SK-N-SH treated with all-trans-retinoic acid at 6 μM for 48 hours (cell line): Measurements from ENCODE around the gene LRBA.
"Not testable (repeated sequence)": the region's sequence is repeated elsewhere in the genome, so short reads cannot be mapped to it uniquely, and the experiment has no call there.

Experiments used
- ATAC-seq: fragments of 200-7000 bp; cut with Tn5 transposase; 3 replicates; pipeline ENCODE4 v1.9.1; 2020; ENCODE audit warnings: mild to moderate bottlenecking, moderate library complexity
- ARNTL ChIP-seq: fragments of 450-650 bp; formaldehyde crosslinking; IDR thresholded peaks from 2 replicates; pipeline ENCODE4 v1.5.0; 2020; ENCODE audit warnings: low read depth, mild to moderate bottlenecking, moderate library complexity, borderline replicate concordance
- BACH2 ChIP-seq: fragments of 250-450 bp; sonication (Bioruptor Pico); IDR thresholded peaks from 2 replicates; pipeline ENCODE4 v1.9.0; 2021; ENCODE audit warnings: mild to moderate bottlenecking, borderline replicate concordance
- CSDC2 ChIP-seq: fragments of 250-450 bp; sonication (Bioruptor Pico); IDR thresholded peaks from 2 replicates; pipeline ENCODE4 v1.5.0; 2020; ENCODE audit warnings: mild to moderate bottlenecking, moderate library complexity
- ESRRG ChIP-seq: fragments of 250-450 bp; sonication (Bioruptor Pico); IDR thresholded peaks from 2 replicates; pipeline ENCODE4 v1.6.1; 2021; ENCODE audit warnings: mild to moderate bottlenecking
- GLIS3 ChIP-seq: fragments of 250-450 bp; sonication (Bioruptor Pico); IDR thresholded peaks from 2 replicates; pipeline ENCODE4 v1.5.0; 2020; ENCODE audit warnings: mild to moderate bottlenecking, moderate library complexity
- ISL1 ChIP-seq: fragments of 250-450 bp; sonication (Bioruptor Pico); IDR thresholded peaks from 2 replicates; pipeline ENCODE4 v2.1.2; 2022; ENCODE audit warnings: mild to moderate bottlenecking, moderate library complexity
- OSR1 ChIP-seq: fragments of 250-450 bp; sonication (Bioruptor Pico); IDR thresholded peaks from 2 replicates; pipeline ENCODE4 v1.8.0; 2022; ENCODE audit warnings: moderate library complexity, mild to moderate bottlenecking, inconsistent platforms
- PPARA ChIP-seq: fragments of 250-450 bp; sonication (Bioruptor Pico); IDR thresholded peaks from 2 replicates; pipeline ENCODE4 v1.5.0; 2020; ENCODE audit warnings: mild to moderate bottlenecking, borderline replicate concordance
- RARB ChIP-seq: fragments of 250-450 bp; sonication (Bioruptor Pico); IDR thresholded peaks from 2 replicates; pipeline ENCODE4 v1.8.0; 2021; ENCODE audit warnings: mild to moderate bottlenecking, moderate library complexity
- SNAI2 ChIP-seq: fragments of 250-450 bp; sonication (Bioruptor Pico); IDR thresholded peaks from 2 replicates; pipeline ENCODE4 v1.5.0; 2020; ENCODE audit warnings: mild to moderate bottlenecking, moderate library complexity
- TCF4 ChIP-seq: fragments of 250-450 bp; sonication (Bioruptor Pico); IDR thresholded peaks from 2 replicates; pipeline ENCODE4 v1.8.0; 2021; ENCODE audit warnings: mild to moderate bottlenecking, moderate library complexity, borderline replicate concordance
- TOX ChIP-seq: fragments of 250-450 bp; sonication (Bioruptor Pico); IDR thresholded peaks from 2 replicates; pipeline ENCODE4 v1.8.0; 2021; ENCODE audit warnings: mild to moderate bottlenecking, moderate library complexity, borderline replicate concordance
- ZC3H10 ChIP-seq: fragments of 250-450 bp; sonication (Bioruptor Pico); IDR thresholded peaks from 2 replicates; pipeline ENCODE4 v1.5.1; 2021; ENCODE audit warnings: mild to moderate bottlenecking, moderate library complexity
- ZFP30 ChIP-seq: fragments of 450-650 bp; formaldehyde crosslinking; IDR thresholded peaks from 2 replicates; pipeline ENCODE4 v1.5.0; 2022; ENCODE audit warnings: mild to moderate bottlenecking, moderate library complexity
- ZNF565 ChIP-seq: fragments of 450-650 bp; formaldehyde crosslinking; conservative IDR thresholded peaks from 2 replicates; pipeline ENCODE4 v1.5.0; 2020; ENCODE audit warnings: low read depth, mild to moderate bottlenecking, moderate library complexity
- ZNF8 ChIP-seq: fragments of 450-650 bp; formaldehyde crosslinking; IDR thresholded peaks from 2 replicates; pipeline ENCODE4 v1.5.0; 2020; ENCODE audit warnings: mild to moderate bottlenecking, moderate library complexity
- TF ChIP-seq, protein P1 (sequence below): fragments of 250-450 bp; sonication (Bioruptor Pico); IDR thresholded peaks from 2 replicates; pipeline ENCODE4 v1.5.0; 2020; ENCODE audit warnings: mild to moderate bottlenecking, moderate library complexity
- TF ChIP-seq, protein P2 (sequence below): fragments of 250-450 bp; sonication (Bioruptor Pico); IDR thresholded peaks from 2 replicates; pipeline ENCODE4 v1.5.1; 2021; ENCODE audit warnings: mild to moderate bottlenecking, moderate library complexity
- TF ChIP-seq, protein P3 (sequence below): fragments of 250-450 bp; sonication (Bioruptor Pico); IDR thresholded peaks from 2 replicates; pipeline ENCODE4 v1.8.0; 2021; ENCODE audit warnings: low read depth, mild to moderate bottlenecking, moderate library complexity, borderline replicate concordance
- TF ChIP-seq, protein P4 (sequence below): fragments of 250-450 bp; sonication (Bioruptor Pico); IDR thresholded peaks from 2 replicates; pipeline ENCODE4 v1.8.0; 2020; ENCODE audit warnings: mild to moderate bottlenecking, moderate library complexity, borderline replicate concordance

The LRBA gene

DNA sequence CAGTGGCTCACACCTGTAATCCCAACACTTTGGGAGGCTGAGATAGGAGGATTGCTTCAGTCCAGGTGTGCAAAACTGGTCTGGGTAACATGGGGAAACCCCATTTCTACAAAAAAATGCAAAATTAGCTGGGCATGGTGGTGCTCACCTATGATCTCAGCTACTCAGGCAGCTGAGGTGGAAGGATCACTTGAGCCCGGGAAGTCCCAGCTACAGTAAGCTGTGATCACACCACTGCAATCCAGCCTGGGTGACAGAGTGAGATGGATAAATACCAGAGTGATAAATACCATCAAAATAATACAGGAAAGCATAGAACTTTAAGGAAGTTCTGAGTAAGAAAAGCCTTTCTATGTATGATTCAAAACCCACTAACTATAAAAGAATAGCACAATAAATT, 52.8 kb downstream of the LRBA start:
- ATAC-seq, result no peak
- TF ChIP-seq CSDC2 (CRISPR knock-in tag) (no peak), TOX (CRISPR knock-in tag) (no peak), GLIS3 (CRISPR knock-in tag) (no peak), BACH2 (no peak), ZNF8 (CRISPR knock-in tag) (no peak)

DNA sequence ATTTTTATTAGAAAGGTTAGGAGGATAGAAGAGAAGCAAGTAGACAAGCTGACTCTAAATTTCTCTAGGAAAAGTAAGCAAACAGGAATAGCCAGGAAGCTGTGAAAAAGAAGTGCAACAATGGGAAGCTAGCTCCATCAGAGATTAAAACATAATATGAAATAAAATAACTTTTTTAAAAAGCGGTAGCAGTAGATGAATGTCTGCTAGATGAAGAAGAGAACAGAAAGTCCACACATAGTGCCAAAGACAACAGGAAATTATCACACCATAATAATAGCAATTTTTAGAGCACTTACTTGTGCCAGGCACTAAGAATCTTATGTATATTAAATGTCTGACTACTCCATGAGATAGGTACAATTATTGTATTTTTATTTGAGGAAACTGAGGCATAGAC, 53.5 kb downstream of the LRBA start:
- no peak for TF ChIP-seq ISL1 (CRISPR knock-in tag)
- no peak for ATAC-seq

DNA sequence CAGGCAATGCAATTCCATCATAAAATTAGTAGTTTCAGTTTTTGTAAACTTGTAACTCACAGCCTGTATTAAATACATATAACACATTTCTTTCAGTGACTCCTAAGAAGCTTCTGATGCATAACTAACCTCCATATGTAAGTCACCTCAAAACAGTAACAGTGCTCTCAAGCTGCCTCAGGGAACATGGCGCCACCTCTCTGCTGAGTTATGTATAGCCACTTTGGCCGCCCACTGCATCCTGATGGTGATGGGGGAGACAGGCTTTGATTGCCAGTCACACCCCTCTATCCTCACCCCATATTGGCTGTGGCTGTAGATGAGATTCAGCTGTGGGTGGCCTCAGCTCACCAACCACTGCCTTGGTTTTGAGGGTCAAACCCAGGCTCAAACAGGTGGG, 54.3 kb downstream of the LRBA start:
- peak; percentile 67; the same call in 2 of the 3 replicates for ATAC-seq
- no peak for TF ChIP-seq ZNF565
- no peak for TF ChIP-seq ZC3H10 (CRISPR knock-in tag)
- TF ChIP-seq, protein P1, sequence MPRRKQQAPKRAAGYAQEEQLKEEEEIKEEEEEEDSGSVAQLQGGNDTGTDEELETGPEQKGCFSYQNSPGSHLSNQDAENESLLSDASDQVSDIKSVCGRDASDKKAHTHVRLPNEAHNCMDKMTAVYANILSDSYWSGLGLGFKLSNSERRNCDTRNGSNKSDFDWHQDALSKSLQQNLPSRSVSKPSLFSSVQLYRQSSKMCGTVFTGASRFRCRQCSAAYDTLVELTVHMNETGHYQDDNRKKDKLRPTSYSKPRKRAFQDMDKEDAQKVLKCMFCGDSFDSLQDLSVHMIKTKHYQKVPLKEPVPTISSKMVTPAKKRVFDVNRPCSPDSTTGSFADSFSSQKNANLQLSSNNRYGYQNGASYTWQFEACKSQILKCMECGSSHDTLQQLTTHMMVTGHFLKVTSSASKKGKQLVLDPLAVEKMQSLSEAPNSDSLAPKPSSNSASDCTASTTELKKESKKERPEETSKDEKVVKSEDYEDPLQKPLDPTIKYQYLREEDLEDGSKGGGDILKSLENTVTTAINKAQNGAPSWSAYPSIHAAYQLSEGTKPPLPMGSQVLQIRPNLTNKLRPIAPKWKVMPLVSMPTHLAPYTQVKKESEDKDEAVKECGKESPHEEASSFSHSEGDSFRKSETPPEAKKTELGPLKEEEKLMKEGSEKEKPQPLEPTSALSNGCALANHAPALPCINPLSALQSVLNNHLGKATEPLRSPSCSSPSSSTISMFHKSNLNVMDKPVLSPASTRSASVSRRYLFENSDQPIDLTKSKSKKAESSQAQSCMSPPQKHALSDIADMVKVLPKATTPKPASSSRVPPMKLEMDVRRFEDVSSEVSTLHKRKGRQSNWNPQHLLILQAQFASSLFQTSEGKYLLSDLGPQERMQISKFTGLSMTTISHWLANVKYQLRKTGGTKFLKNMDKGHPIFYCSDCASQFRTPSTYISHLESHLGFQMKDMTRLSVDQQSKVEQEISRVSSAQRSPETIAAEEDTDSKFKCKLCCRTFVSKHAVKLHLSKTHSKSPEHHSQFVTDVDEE (CRISPR knock-in tag), result no peak
- no peak for TF ChIP-seq OSR1 (CRISPR knock-in tag)

DNA sequence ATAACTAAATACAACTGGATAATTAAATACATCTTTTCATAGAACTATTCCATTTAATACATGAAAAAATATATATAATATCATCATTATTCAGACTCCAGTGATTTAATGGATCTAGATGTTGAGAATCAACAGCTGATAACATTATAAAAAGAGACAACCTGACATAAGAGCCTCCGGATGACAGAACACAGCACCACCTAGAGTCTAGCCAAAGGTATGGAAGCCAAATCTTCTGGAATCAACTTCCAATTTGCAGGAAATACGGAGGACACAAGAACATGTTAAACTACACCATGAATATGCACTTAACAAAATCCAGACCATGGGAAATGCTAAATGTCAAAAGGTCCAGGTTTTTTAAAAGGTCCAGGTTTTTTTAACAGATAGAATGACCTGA, 55.0 kb downstream of the LRBA start:
- ATAC-seq, result peak; percentile 55; the same call in 1 of the 3 replicates
- no peak for TF ChIP-seq BACH2
- TF ChIP-seq, protein P2, sequence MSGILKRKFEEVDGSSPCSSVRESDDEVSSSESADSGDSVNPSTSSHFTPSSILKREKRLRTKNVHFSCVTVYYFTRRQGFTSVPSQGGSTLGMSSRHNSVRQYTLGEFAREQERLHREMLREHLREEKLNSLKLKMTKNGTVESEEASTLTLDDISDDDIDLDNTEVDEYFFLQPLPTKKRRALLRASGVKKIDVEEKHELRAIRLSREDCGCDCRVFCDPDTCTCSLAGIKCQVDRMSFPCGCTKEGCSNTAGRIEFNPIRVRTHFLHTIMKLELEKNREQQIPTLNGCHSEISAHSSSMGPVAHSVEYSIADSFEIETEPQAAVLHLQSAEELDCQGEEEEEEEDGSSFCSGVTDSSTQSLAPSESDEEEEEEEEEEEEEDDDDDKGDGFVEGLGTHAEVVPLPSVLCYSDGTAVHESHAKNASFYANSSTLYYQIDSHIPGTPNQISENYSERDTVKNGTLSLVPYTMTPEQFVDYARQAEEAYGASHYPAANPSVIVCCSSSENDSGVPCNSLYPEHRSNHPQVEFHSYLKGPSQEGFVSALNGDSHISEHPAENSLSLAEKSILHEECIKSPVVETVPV (CRISPR knock-in tag), result no peak
- TF ChIP-seq, protein P3, sequence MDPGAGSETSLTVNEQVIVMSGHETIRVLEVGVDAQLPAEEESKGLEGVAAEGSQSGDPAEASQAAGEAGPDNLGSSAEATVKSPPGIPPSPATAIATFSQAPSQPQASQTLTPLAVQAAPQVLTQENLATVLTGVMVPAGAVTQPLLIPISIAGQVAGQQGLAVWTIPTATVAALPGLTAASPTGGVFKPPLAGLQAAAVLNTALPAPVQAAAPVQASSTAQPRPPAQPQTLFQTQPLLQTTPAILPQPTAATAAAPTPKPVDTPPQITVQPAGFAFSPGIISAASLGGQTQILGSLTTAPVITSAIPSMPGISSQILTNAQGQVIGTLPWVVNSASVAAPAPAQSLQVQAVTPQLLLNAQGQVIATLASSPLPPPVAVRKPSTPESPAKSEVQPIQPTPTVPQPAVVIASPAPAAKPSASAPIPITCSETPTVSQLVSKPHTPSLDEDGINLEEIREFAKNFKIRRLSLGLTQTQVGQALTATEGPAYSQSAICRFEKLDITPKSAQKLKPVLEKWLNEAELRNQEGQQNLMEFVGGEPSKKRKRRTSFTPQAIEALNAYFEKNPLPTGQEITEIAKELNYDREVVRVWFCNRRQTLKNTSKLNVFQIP (CRISPR knock-in tag), result no peak
- TF ChIP-seq CSDC2 (CRISPR knock-in tag), result no peak
- TF ChIP-seq ARNTL (CRISPR knock-in tag), result no peak
- TF ChIP-seq OSR1 (CRISPR knock-in tag), result no peak
- no peak for TF ChIP-seq ISL1 (CRISPR knock-in tag)
- TF ChIP-seq PPARA (CRISPR knock-in tag), result no peak
- TF ChIP-seq TOX (CRISPR knock-in tag), result no peak
- TF ChIP-seq SNAI2, result no peak
- TF ChIP-seq RARB (CRISPR knock-in tag), result no peak
- TF ChIP-seq, all 23 proteins: peak for 0

DNA sequence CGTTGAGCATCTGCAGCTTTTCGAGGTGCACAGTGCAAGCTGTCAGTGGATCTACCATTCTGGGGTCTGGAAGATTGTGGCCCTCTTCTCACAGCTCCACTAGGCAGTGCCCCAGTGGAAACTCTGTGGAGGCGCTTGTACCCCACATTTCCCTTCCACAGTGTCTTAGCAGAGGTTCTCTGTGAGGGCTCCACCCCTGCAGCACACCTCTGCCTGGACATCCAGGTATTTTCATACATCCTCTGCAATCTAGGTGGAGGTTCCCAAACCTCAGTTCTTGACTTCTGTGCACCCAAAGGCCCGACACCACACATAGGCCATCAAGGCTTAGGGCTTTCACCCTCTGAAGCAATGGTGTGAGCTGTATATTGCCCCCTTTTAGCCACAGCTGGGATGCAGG, 57.1 kb downstream of the LRBA start:
- not testable (repeated sequence) for ATAC-seq

DNA sequence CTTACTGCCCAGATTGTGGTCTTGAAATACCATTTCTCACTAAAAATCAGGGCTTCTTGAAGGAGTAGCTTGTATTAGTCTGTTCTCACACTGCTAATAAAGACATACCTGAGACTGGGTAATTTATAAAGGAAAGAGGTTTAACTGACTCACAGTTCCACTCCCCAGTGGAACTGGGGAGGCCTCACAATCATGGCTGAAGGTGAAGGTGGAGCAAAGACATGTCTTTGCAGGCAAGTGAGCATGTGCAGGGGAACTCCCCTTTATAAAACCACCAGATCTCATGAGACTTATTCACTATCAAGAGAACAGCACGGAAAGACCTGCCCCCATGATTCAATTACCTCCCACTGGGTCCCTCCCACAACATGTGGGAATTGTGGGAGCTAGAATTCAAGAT, 58.0 kb downstream of the LRBA start:
- ATAC-seq, result not testable (repeated sequence)

DNA sequence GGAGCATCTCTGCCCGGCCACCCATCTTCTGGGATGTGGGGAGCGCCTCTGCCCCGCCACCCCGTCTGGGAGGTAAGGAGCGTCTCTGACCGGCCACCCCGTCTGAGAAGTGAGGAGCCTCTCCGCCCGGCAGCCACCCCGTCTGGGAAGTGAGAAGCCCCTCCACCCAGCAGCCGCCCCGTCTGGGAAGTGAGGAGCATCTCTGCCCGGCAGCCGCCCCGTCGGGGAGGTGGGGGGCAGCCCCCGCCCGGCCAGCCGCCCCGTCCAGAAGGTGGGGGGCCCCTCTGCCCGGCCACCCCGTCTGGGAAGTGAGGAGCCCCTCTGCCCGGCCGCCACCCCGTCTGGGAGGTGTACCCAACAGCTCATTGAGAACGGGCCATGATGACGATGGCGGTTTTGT, 61.2 kb downstream of the LRBA start:
- not testable (repeated sequence) for ATAC-seq

DNA sequence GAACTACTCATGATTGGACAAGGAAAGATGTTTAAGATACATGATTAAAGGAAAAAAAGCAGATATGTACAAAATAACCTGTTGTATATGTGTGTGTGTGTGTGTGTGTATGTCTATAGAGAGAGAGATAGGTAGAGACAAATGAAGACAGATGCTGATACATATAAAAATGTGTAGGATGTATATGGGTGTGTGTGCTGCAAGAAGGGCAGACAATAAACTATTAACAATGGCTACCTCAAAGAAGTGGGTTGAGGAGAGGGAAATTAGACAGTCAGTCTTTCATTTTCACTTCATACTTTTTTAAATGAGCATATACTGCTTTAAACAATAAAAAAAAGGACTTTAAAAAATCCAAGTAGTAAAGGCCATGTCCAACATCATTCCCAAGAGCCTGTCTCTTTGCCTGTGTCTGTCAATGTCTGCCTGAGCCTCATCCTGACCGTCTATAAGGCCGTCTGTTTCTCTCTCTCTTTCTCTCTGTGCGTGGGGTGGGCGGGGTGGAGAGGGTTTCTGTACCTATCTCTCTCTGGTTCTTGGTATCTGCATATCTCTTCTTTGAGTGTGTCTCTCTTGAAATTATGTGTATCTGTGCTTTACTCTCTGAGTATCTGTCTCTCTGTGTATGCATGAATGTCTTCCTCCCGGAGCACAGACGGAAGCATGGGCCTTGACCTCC, 62.8 kb downstream of the LRBA start:
- no peak for ATAC-seq
- TF ChIP-seq CSDC2 (CRISPR knock-in tag) (no peak), ZFP30 (CRISPR knock-in tag) (no peak), RARB (CRISPR knock-in tag) (no peak), TCF4 (CRISPR knock-in tag) (no peak), ZNF8 (CRISPR knock-in tag) (no peak), PPARA (CRISPR knock-in tag) (no peak), TOX (CRISPR knock-in tag) (no peak), ARNTL (CRISPR knock-in tag) (no peak), SNAI2 (no peak), GLIS3 (CRISPR knock-in tag) (no peak), ESRRG (CRISPR knock-in tag) (no peak), OSR1 (CRISPR knock-in tag) (no peak)
- TF ChIP-seq, protein P2 (CRISPR knock-in tag), result no peak
- TF ChIP-seq, protein P4, sequence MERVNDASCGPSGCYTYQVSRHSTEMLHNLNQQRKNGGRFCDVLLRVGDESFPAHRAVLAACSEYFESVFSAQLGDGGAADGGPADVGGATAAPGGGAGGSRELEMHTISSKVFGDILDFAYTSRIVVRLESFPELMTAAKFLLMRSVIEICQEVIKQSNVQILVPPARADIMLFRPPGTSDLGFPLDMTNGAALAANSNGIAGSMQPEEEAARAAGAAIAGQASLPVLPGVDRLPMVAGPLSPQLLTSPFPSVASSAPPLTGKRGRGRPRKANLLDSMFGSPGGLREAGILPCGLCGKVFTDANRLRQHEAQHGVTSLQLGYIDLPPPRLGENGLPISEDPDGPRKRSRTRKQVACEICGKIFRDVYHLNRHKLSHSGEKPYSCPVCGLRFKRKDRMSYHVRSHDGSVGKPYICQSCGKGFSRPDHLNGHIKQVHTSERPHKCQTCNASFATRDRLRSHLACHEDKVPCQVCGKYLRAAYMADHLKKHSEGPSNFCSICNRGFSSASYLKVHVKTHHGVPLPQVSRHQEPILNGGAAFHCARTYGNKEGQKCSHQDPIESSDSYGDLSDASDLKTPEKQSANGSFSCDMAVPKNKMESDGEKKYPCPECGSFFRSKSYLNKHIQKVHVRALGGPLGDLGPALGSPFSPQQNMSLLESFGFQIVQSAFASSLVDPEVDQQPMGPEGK (CRISPR knock-in tag), result no peak
